H1 (cell line): ENCODE results near the gene TSPAN17. TPM values are rescaled to one million over a fixed set of nuclear protein-coding genes. Genes with fewer than 3 reads are reported as not detected.

ENCODE experiments used
- CTCF ChIA-PET: fragments of 300-600 bp; sonication (Branson Sonifier 250); formaldehyde crosslinking; loops from one replicate; lab custom pipeline; 2021; ENCODE audit not compliant: partially characterized antibody; lab: Charles Lee
- POLR2A ChIA-PET: fragments of 300-600 bp; sonication (Branson Sonifier 250); formaldehyde crosslinking; loops from one replicate; lab custom pipeline; 2021; ENCODE audit warnings: inconsistent platforms; ENCODE audit not compliant: partially characterized antibody; lab: Charles Lee
- DNase-seq, 2 experiments: peaks; one replicate each; pipeline versions ENCODE4 v3.0.0 to v3.0.0-alpha.2; 2010 to 2022; ENCODE audit warnings: low spot score in 2 of 2, low read depth in 1 of 2, mixed read lengths in 1 of 2
- FAIRE-seq: peaks from 2 replicates; lab custom pipeline; 2011; peaks lifted over from hg19 to GRCh38; lab: Jason Lieb, UNC
- H2AFZ ChIP-seq: 2 replicates; pipeline ENCODE4 v1.8.1; 2012; ENCODE audit warnings: low read length, inconsistent platforms
- H2AK5ac ChIP-seq: 2 replicates; pipeline ENCODE4 v1.6.1; 2013; ENCODE audit warnings: low read depth, low read length
- H2BK120ac ChIP-seq: replicated peaks from 2 replicates; pipeline ENCODE3; 2013; ENCODE audit warnings: low read depth, low read length, inconsistent platforms
- H2BK12ac ChIP-seq: 2 replicates; pipeline ENCODE4 v1.6.1; 2013; ENCODE audit warnings: low read depth, low read length
- H2BK15ac ChIP-seq: 2 replicates; pipeline ENCODE4 v1.6.1; 2013; ENCODE audit warnings: low read length
- H2BK20ac ChIP-seq: 2 replicates; pipeline ENCODE4 v1.6.1; 2013; ENCODE audit warnings: low read length
- H2BK5ac ChIP-seq: 2 replicates; pipeline ENCODE4 v1.6.1; 2013; ENCODE audit warnings: low read depth, low read length
- H3K14ac ChIP-seq: 2 replicates; pipeline ENCODE4 v1.6.1; 2013; ENCODE audit warnings: inconsistent platforms; ENCODE audit not compliant: insufficient read length
- H3K18ac ChIP-seq: 2 replicates; pipeline ENCODE4 v1.6.1; 2013; ENCODE audit warnings: low read length; ENCODE audit errors: extremely low read depth
- H3K23ac ChIP-seq: 2 replicates; pipeline ENCODE4 v1.6.1; 2013; ENCODE audit warnings: inconsistent platforms; ENCODE audit not compliant: insufficient read length
- H3K23me2 ChIP-seq: 2 replicates; pipeline ENCODE4 v1.6.1; 2013; ENCODE audit warnings: low read depth, low read length
- H3K27ac ChIP-seq: 2 replicates; pipeline ENCODE4 v1.6.1; 2011; ENCODE audit warnings: low read depth, low read length, inconsistent platforms
- H3K27me3 ChIP-seq, 4 experiments: replicated peaks in 1 of 4; 1 replicate in 1 of 4; 2 replicates in 3 of 4; pipeline versions ENCODE4 v1.6.1 to v1.8.1; 2011 to 2013; ENCODE audit warnings: low read length in 3 of 4, mild to moderate bottlenecking in 3 of 4, inconsistent platforms in 2 of 4, mixed read lengths in 2 of 4, moderate library complexity in 1 of 4; ENCODE audit not compliant: control insufficient read depth in 3 of 4, insufficient read depth in 3 of 4; ENCODE audit errors: extremely low read depth in 1 of 4
- H3K36me3 ChIP-seq, 4 experiments: 2 replicates each; pipeline versions ENCODE4 v1.6.1 to v1.8.1; 2011 to 2013; ENCODE audit warnings: mild to moderate bottlenecking in 4 of 4, low read length in 3 of 4, moderate library complexity in 2 of 4, control low read depth in 1 of 4, inconsistent platforms in 1 of 4; ENCODE audit not compliant: insufficient read depth in 4 of 4, control insufficient read depth in 2 of 4
- H3K4ac ChIP-seq: replicated peaks from 2 replicates; pipeline ENCODE3; 2013; ENCODE audit warnings: low read length, low read depth, mixed read lengths, inconsistent platforms; ENCODE audit not compliant: insufficient read length
- H3K4me1 ChIP-seq, 4 experiments: replicated peaks in 1 of 4; 1 replicate in 1 of 4; 2 replicates in 3 of 4; pipeline versions ENCODE4 v1.6.1 to v1.8.1; 2011 to 2013; ENCODE audit warnings: low read length in 3 of 4, inconsistent platforms in 2 of 4, mixed read lengths in 1 of 4; ENCODE audit not compliant: insufficient read depth in 4 of 4, control insufficient read depth in 3 of 4
- H3K4me2 ChIP-seq, 2 experiments: 2 replicates each; pipeline versions ENCODE4 v1.6.1 to v1.8.1; 2011 to 2013; ENCODE audit warnings: low read depth in 2 of 2, low read length in 2 of 2, control low read depth in 1 of 2, inconsistent platforms in 1 of 2, mild to moderate bottlenecking in 1 of 2; ENCODE audit not compliant: insufficient read depth in 1 of 2
- H3K4me3 ChIP-seq, 4 experiments: fragments of 200-600, 300-600 bp in 1 of 4; sonication (generic), shearing (Covaris generic), sonication (Bioruptor Twin) in 1 of 4; 2 replicates each; pipeline versions ENCODE4 v1.5.1 to v1.8.1; 2011 to 2016; ENCODE audit warnings: low read length in 4 of 4, low read depth in 3 of 4, control low read depth in 2 of 4, inconsistent platforms in 2 of 4, mild to moderate bottlenecking in 2 of 4, mixed read lengths in 1 of 4, moderate library complexity in 1 of 4; ENCODE audit not compliant: insufficient read depth in 2 of 4; ENCODE audit errors: extremely low read depth in 1 of 4
- H3K56ac ChIP-seq: replicated peaks from 2 replicates; pipeline ENCODE3; 2013; ENCODE audit warnings: low read depth, mild to moderate bottlenecking, mixed read lengths, low read length, inconsistent platforms; ENCODE audit not compliant: insufficient read length
- H3K79me1 ChIP-seq: 2 replicates; pipeline ENCODE4 v1.6.1; 2013; ENCODE audit warnings: low read depth, low read length, control low read depth
- H3K79me2 ChIP-seq, 2 experiments: 2 replicates each; pipeline versions ENCODE4 v1.6.1 to v1.8.1; 2012 to 2013; ENCODE audit warnings: low read length in 2 of 2, mild to moderate bottlenecking in 2 of 2, inconsistent platforms in 1 of 2; ENCODE audit not compliant: insufficient read depth in 2 of 2, control insufficient read depth in 1 of 2
- H3K9ac ChIP-seq, 4 experiments: replicated peaks in 1 of 4; 1 replicate in 1 of 4; 2 replicates in 3 of 4; pipeline versions ENCODE4 v1.6.1 to v1.8.1; 2011 to 2013; ENCODE audit warnings: low read depth in 3 of 4, low read length in 3 of 4, control low read depth in 2 of 4, mild to moderate bottlenecking in 2 of 4, moderate library complexity in 2 of 4, inconsistent platforms in 1 of 4; ENCODE audit errors: extremely low read depth in 1 of 4
- H3K9me3 ChIP-seq, 2 experiments: 2 replicates each; pipeline versions ENCODE4 v1.6.1 to v1.8.1; 2012 to 2013; ENCODE audit warnings: mild to moderate bottlenecking in 2 of 2, moderate library complexity in 2 of 2, control low read depth in 1 of 2, inconsistent platforms in 1 of 2, low read depth in 1 of 2, low read length in 1 of 2, mixed read lengths in 1 of 2; ENCODE audit not compliant: insufficient read depth in 2 of 2
- H4K20me1 ChIP-seq, 2 experiments: replicated peaks in 1 of 2; 2 replicates each; pipeline versions ENCODE3 to v1.8.1; 2011 to 2013; ENCODE audit warnings: inconsistent platforms in 2 of 2, low read length in 2 of 2, mild to moderate bottlenecking in 1 of 2; ENCODE audit not compliant: insufficient read depth in 2 of 2, control insufficient read depth in 1 of 2
- H4K5ac ChIP-seq: 2 replicates; pipeline ENCODE4 v1.6.1; 2013; ENCODE audit warnings: low read length, low read depth, mixed read lengths, inconsistent platforms; ENCODE audit not compliant: insufficient read length
- H4K8ac ChIP-seq: 2 replicates; pipeline ENCODE4 v1.8.0; 2013; ENCODE audit warnings: mild to moderate bottlenecking, moderate library complexity, low read length, inconsistent platforms; ENCODE audit not compliant: insufficient read depth; ENCODE audit errors: extremely low read depth
- H4K91ac ChIP-seq: replicated peaks from 2 replicates; pipeline ENCODE3; 2013; ENCODE audit warnings: low read length, mixed read lengths, inconsistent platforms; ENCODE audit not compliant: insufficient read length
- BACH1 ChIP-seq: IDR thresholded peaks from 2 replicates; pipeline ENCODE4 v1.6.1; 2012; ENCODE audit warnings: low read length, improper control_type of control experiment
- CBX5 ChIP-seq: fragments of 300-800, 300-1000 bp; sonication (generic); IDR thresholded peaks from 2 replicates; pipeline ENCODE4 v1.7.1; 2016; ENCODE audit warnings: antibody characterized with exemption, low read length, low read depth
- CHD1 ChIP-seq: IDR thresholded peaks from 2 replicates; pipeline ENCODE4 v1.6.1; 2012; ENCODE audit warnings: low read depth, low read length, improper control_type of control experiment
- HDAC2 ChIP-seq, 2 experiments: fragments of 300-600 bp in 1 of 2; sonication (generic) in 1 of 2; IDR thresholded peaks; 2 replicates each; pipeline ENCODE4 v1.6.1; 2011 to 2012; ENCODE audit warnings: low read depth in 2 of 2, low read length in 2 of 2, mild to moderate bottlenecking in 2 of 2, moderate library complexity in 2 of 2, borderline replicate concordance in 1 of 2, inconsistent platforms in 1 of 2
- KDM1A ChIP-seq: fragments of 200-600, 300-600 bp; sonication (generic); IDR thresholded peaks from 2 replicates; pipeline ENCODE4 v1.7.1; 2016; ENCODE audit warnings: mild to moderate bottlenecking, low read length, borderline replicate concordance
- KDM4A ChIP-seq: IDR thresholded peaks from one replicate; pipeline ENCODE4 v1.7.1; 2012; ENCODE audit warnings: low read depth, mild to moderate bottlenecking, moderate library complexity, low read length, inconsistent platforms; ENCODE audit not compliant: severe bottlenecking
- MAFK ChIP-seq: IDR thresholded peaks from 2 replicates; pipeline ENCODE4 v1.6.1; 2012; ENCODE audit warnings: low read depth, mild to moderate bottlenecking, improper control_type of control experiment, low read length
- RAD21 ChIP-seq, 2 experiments: IDR thresholded peaks in 1 of 2; conservative IDR thresholded peaks in 1 of 2; 2 replicates each; pipeline ENCODE4 v1.6.1; 2011; ENCODE audit warnings: low read depth in 2 of 2, low read length in 2 of 2, improper control_type of control experiment in 1 of 2, inconsistent platforms in 1 of 2, mild to moderate bottlenecking in 1 of 2, moderate library complexity in 1 of 2
- SAP30 ChIP-seq: fragments of 300-600 bp; sonication (generic); IDR thresholded peaks from 2 replicates; pipeline ENCODE4 v1.7.1; 2012; ENCODE audit warnings: low read length, moderate library complexity, mild to moderate bottlenecking, inconsistent platforms; ENCODE audit not compliant: insufficient read depth, insufficient replicate concordance
- ZNF274 ChIP-seq: IDR thresholded peaks from 2 replicates; pipeline ENCODE4 v1.7.0; 2012; ENCODE audit warnings: low read length, borderline replicate concordance; ENCODE audit errors: extremely low read depth
- WGBS, 2 experiments: shearing (Covaris generic) in 1 of 2; methylation state at CpG; one replicate each; pipeline versions ENCODE4 v1.1.6 to v1.1.7; 2013 to 2015; ENCODE audit warnings: low lambda C conversion rate in 2 of 2, mixed read lengths in 2 of 2, inconsistent platforms in 1 of 2, low coverage in 1 of 2, missing lambda C conversion rate in 1 of 2; ENCODE audit not compliant: insufficient replicate concordance in 2 of 2, insufficient coverage in 1 of 2, insufficient read length in 1 of 2; ENCODE audit errors: extremely low coverage in 1 of 2, missing lambda C conversion rate in 1 of 2; 5-methylcytosine and 5-hydroxymethylcytosine counted together
- polyA plus RNA-seq, 7 experiments: library from polyadenylated mRNA; depleted of rRNA in 3 of 7; stranded (reverse) in 5 of 7; unstranded in 2 of 7; fragments of >200 nt in 5 of 7; fragments of 200-250 nt in 2 of 7; gene quantifications; 1 replicate in 5 of 7; 2 replicates in 1 of 7; 4 replicates in 1 of 7; pipeline versions ENCODE4 v1.2.1 to v1.2.3, GENCODE V29; 2011 to 2013; ENCODE audit warnings: missing spikeins in 2 of 7, mixed read lengths in 2 of 7
- total RNA-seq: library from RNA; stranded (reverse); fragmentation: NEBNext Ultra II Directional; extraction: Animal tissue kit (Norgen Biotek cat#: 25700); gene quantifications from 2 replicates; pipeline ENCODE4 v1.2.1, GENCODE V29; 2021

The TSPAN17 gene
- total and polyA plus RNA-seq, 2 of the 8 experiments (the other 6 are each of a cell fraction or from before 2014, with no cell fraction given) = 41.5 to 53.7 TPM

GRCh38 chr5:176643491-176644219 lies 3.6 kb upstream of the TSPAN17 start:
- no peak overlapping the region for H3K4me3 ChIP-seq
- H2AK5ac ChIP-seq = no peak overlapping the region
- FAIRE-seq = no peak
- H3K79me2 ChIP-seq = peaks cover 0 to 4% of the 10 kb centered on the region in 2 experiments; a peak in 1 of 4 replicates
- H4K20me1 ChIP-seq = peaks cover 2 to 3% of the 10 kb centered on the region in 2 experiments
- no peak overlapping the region for H2BK120ac ChIP-seq
- H4K8ac ChIP-seq = peak overlapping the region; percentile 28; the same call in 1 of the 2 replicates
- 90% methylated on average over 9 of the region's 11 CpGs; no CpG with 5 or more reads in 1 of the 2 experiments for whole genome bisulfite sequencing, 2 experiments
- peaks cover 6% of the 10 kb centered on the region; the same call in 1 of the 2 replicates for H3K79me1 ChIP-seq
- H2BK20ac ChIP-seq = no peak overlapping the region
- no peak overlapping the region for H2AFZ ChIP-seq
- ChIA-PET CTCF (interaction anchor here (0.9 to 4.4 kb wide), 4 partner anchors 13 to 70 kb away, joined by 4 to 14 read pairs (median 4); partner anchors contain the start of genes EIF4E1B and SNCB), POLR2A (interaction anchor here (0.7 to 1.3 kb wide), 4 partner anchors 8 to 105 kb away, joined by 3 to 4 read pairs (median 3); no protein-coding TSS in a partner anchor)
- no peak overlapping the region for H2BK12ac ChIP-seq
- no peak overlapping the region; the same call in 1 of the 2 replicates for H3K18ac ChIP-seq
- peak overlapping the region; percentile 84 for H4K91ac ChIP-seq
- peaks cover 7% of the 10 kb centered on the region; the same call in 1 of the 2 replicates for H3K23me2 ChIP-seq
- H4K5ac ChIP-seq = no peak overlapping the region
- H3K14ac ChIP-seq = no peak overlapping the region
- peak overlapping the region; percentile 18 to 45; a peak in 2 of 4 replicates for H3K4me2 ChIP-seq
- DNase-seq = no peak
- H3K9ac ChIP-seq = no peak overlapping the region
- no peaks in the 10 kb centered on the region; a peak in 1 of 7 replicates for H3K27me3 ChIP-seq
- peaks cover 0 to 33% (median 23%) of the 10 kb centered on the region in 4 experiments; a peak in 6 of 7 replicates for H3K4me1 ChIP-seq
- H2BK15ac ChIP-seq = no peak overlapping the region
- no peak overlapping the region for H3K23ac ChIP-seq
- H3K36me3 ChIP-seq = no peaks in the 10 kb centered on the region
- H3K56ac ChIP-seq = no peak overlapping the region
- no peaks in the 10 kb centered on the region for H3K9me3 ChIP-seq
- H2BK5ac ChIP-seq = 0 out of 2 replicates have a peak overlapping the region, but pooled peaks have one; percentile 24
- H3K27ac ChIP-seq = no peak overlapping the region
- H3K4ac ChIP-seq = no peak overlapping the region
- no peak for TF ChIP-seq MAFK
- no peak for TF ChIP-seq CHD1
- no peak for TF ChIP-seq CBX5
- no peak for TF ChIP-seq KDM4A
- no peak for TF ChIP-seq KDM1A
- TF ChIP-seq SAP30 = no peak
- no peak for TF ChIP-seq HDAC2 (IDR thresholded peaks at IDR 0.05; ENCODE audit: borderline replicate concordance in 1 of 2, low read depth in 2 of 2, low read length in 2 of 2)
- no peak for TF ChIP-seq ZNF274
- no peak for TF ChIP-seq BACH1
- no peak for TF ChIP-seq RAD21 (IDR thresholded peaks at IDR 0.05 in 1 of 2, conservative IDR thresholded peaks at IDR 0.05 in 1 of 2; ENCODE audit: low read depth in 2 of 2, low read length in 2 of 2)
